Measurements from ENCODE around the gene GRAMD1B.

The GRAMD1B gene

DNA sequence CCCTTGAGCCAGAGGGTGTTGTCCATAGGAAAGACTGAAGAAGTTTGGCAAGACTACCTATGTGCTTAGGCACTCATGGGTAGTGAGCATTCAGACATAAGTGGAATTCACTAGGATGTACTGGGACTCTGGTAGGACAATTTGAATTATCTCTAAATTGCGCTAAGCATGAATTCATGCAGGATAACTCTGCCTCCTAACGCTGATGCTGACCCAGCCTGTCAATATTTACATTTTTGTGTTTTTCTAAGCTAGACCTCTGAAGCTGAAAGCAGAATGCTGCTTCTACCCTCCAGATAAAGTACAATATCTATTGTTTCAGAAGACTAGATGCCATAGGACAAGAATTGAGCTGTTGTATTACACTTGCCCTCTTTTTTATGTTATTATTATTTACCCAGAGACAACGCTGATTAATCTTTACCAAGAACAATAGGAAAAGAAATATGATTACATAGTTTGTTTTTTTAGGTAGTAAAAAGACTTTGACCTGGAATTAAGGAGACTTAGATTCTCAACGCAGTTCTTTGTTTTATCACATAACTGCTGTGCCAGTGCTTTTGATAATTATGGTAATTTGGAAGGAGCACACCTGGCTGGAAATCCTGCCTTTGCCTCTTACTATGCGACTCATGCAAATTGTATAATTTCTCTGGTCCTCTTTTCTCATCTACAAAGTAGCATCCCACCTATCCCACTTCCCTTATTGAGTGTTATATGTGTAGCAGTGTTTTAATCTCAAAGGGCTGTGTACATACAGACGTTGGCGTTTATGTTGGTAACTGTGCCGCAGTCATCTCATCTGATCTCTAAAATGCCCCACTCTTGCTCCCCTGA lies 21.2 kb upstream of the GRAMD1B start:
- DNase-seq (ENCODE audit: low read depth in 2 of 2, low spot score in 1 of 2), result no peak

DNA sequence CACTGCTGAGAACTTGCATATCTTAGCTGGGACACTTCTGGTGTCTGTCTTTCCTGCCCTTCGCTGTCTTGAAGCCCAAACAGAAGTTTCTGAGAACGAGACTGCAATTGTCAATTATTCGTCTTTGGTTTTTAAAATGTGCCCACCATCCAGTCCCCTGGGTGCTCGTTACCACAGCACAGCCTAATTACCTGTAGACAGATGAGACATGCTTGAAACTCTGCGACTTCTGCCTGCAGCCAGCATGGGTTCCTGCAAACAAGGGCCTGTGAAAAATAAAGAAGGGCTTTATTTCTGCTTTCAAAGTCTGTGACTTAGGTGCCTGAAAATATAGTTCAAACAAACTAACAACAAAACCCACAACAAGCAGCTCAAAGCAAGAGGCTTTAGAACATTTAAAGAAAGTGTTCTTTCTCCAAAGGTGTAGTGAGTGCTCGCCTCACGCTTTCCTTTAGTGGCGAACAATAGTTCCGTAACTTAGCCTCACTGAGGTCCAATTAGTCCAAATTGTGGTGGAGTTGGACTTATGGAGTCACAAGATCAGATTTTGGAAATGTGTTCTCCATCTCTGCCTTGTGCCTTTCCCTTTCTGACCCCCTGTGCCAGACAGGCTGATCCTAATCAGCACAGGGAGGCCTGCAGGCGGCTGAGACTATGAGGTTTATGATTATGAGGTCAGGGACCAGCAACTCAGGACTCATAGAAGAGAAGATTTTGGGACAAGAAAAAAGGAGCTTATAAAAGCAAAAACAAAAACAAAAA lies 20.4 kb upstream of the GRAMD1B start:
- DNase-seq (ENCODE audit: low read depth in 2 of 2, low spot score in 1 of 2), result no peak

- DNase-seq (ENCODE audit: low read depth in 2 of 2, low spot score in 1 of 2), result no peak
These were observed 19.9 kb upstream of the GRAMD1B start for GRCh38 chr11:123410218-123410549.

DNA sequence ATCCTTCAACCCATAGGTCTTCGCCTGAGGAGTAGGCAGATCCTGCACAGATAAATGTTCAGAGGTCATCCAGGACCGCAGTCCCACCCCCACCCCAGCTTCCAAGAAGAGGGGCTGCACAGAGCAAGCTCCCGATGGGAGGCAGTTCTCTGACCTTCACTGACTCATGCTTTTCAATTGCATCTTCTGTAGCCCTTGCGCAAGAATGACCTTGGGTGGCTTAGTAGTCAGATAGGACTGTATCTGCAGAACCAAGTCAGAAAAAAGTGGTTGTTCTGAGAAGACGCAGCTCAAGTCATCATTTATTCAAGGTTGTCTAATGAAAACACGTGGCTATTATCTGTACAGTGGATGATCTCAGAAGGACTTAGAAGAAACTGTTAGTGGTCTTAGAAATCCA lies 16.4 kb upstream of the GRAMD1B start:
- DNase-seq (ENCODE audit: low read depth in 2 of 2, low spot score in 1 of 2), result no peak

- DNase-seq (ENCODE audit: low read depth in 2 of 2, low spot score in 1 of 2), result no peak
These were observed 13.5 kb upstream of the GRAMD1B start for GRCh38 chr11:123416566-123416965.

DNA sequence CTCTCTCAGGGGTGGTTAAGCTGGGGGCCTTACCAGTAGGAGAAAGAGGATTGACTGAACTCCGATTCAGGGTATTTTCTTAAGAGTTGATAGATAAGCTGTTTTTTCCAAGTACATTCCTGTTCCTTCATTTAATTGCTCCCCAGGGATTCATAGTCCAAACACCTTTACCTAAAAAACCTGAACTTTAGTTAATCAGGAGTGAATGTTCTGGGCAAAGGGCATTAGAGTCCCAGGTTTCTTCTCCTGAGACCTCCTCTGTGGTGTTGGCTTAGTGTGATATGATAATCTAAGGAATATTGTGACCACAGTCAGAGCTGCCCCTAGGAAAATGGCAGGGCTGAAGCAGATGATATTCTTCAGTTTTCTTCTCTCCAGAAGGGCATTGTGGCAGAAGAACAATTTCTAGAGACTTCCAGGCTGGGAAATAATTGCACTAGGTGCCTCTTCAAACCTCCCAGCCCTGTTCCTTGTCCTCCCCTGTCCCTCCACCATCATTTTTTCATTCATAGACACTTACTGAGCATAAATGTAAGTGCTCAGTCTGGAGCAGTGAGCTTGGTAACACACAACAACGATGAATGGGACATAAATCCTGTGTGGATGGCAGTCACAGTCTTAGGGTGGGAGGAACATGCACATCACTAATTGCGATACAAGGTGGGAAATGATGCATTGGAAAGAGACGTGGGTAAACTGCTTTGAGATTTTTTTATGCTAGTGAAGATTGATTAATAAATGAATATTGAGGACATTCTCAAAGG lies 11.5 kb upstream of the GRAMD1B start:
- DNase-seq (ENCODE audit: low read depth in 2 of 2, low spot score in 1 of 2), result no peak

GRCh38 chr11:123419731-123420452 lies 10.2 kb upstream of the GRAMD1B start:
- DNase-seq (ENCODE audit: low read depth in 2 of 2, low spot score in 1 of 2), result no peak

DNA sequence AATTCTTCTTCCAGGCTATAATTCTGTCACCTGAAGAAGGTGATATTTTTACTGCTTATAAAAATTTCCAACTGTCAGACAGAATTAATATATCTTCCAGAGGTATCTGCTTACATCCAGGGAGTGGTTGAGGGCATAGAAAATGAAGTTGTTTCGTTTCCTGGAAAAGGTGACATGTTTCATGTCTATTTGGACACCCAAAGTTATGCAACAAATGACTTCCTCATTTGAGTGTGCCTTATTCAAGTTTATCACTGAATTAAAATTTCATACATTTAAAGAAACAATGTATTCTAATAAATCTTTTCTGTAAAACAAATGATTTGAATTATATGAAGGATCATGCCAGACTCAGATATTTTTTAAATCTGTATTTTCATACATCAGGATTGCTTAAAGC lies 8.5 kb upstream of the GRAMD1B start:
- DNase-seq (ENCODE audit: low read depth in 2 of 2, low spot score in 1 of 2), result no peak

DNA sequence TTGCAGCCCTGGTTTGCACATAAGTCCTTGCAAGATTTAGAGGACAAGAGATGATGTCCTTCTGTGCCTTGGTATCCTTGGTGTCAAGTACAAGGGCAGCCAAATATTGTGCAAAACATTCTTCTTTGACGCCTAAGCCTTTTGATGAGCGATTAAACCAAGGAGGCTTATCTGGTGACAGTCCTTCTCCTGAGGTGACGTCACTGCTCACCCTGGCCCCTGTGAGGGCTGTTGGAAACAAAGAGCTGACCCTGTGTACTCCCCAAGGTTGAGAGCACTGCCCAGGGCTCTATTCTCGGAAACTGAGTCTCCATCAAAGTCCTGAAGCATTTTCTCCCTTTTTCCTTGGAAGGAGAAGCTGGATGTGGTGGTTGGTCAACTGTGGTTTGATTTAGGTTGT lies 4.7 kb upstream of the GRAMD1B start:
- DNase-seq (ENCODE audit: low read depth in 2 of 2, low spot score in 1 of 2), result no peak

GRCh38 chr11:123426789-123427188 lies 3.3 kb upstream of the GRAMD1B start:
- no peak for DNase-seq (ENCODE audit: low read depth in 2 of 2, low spot score in 1 of 2)

DNA sequence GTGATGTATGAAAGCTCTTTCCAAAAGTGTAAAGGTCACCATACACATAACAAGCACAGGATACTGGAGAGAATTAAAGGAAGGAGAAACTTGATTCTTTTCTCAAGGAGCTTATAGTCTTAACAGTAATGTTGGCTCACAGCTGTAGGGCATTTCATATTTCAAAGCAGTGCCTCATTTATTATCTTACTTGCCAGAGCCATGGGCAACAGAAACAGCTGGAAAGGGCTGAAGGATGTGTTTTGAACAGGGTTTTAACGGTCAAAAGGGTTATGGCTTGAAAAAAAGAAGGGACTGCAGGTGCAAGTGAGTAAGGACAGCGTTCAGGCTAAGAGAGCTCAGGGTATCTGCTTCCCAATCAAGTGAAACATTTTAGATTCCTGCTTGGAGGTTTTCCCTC lies 2.7 kb upstream of the GRAMD1B start:
- DNase-seq (ENCODE audit: low read depth in 2 of 2, low spot score in 1 of 2), result no peak

DNA sequence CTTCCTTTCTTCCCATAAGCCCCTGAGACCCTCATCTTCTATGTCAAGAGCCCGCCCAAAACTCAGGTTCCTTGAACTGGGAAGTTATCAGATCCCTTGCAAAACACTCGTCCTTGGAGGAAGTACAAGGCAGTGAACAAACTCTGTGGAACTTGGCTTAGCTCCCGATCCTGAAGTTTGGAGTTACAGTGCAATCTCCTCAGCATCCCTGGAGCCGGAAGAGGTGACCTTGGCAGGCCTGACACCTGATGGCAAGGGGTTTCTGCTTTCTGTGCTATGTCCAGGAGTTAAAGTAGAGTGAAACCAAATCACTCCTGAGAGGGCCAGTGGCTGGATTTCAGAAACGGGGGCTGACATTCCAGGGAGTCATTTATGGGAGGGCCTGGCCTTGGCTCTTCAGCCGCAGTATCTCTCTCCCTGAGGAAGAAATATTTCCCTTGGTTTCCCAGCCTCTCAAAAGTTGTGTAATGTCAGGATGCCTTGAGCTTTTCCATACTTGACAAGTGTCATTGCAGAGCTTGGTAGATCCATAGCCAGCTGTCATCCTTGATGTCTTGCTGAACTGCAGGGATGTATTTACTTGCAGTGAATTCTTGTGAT lies 1.9 kb upstream of the GRAMD1B start:
- DNase-seq (ENCODE audit: low read depth in 2 of 2, low spot score in 1 of 2), result no peak

DNA sequence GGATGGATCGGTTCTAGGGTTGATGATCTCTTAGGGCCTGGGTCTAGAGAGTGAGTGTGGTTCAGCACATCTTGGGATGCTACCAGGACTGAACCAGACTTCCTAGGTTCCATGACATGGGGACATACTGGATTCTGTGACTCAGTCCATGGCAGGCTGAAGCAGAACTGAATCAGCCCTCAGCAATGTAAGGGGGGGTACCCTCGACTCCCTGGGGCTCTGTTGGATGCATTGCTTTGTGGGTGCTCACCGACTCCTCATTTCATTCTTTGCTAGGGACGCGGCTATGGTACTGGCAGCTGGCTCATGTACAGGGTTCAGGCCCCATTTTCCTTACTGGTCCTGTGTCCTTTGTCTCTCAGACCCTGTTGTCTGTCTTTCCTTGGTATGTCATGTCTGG lies 733 bp upstream of the GRAMD1B start:
- no peak for DNase-seq (ENCODE audit: low read depth in 2 of 2, low spot score in 1 of 2)

- DNase-seq (ENCODE audit: low read depth in 2 of 2, low spot score in 1 of 2), result peak in 1 of 2 donors; percentile 18
These were observed 840 bp downstream of the GRAMD1B start for GRCh38 chr11:123430721-123431497.

GRCh38 chr11:123431619-123432018 lies 1.6 kb downstream of the GRAMD1B start:
- no peak for DNase-seq (ENCODE audit: low read depth in 2 of 2, low spot score in 1 of 2)

DNA sequence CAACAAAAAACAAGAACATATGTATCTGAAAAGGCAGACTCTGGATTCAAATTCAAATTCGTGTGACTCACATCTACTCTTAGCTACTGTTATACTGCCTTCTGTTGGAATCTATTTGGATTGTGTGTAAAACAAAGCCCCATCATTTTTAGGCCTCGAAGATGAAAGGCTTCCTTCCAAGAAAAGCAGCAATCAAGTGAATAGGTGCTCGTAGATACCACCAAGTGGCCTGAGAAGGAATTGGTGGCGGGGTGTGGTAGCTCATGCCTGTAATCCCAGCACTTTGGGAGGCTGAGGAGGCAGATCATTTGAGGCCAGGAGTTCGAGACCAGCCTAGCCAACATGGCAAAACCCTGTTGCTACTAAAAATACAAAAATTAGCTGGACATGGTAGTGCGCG lies 4.2 kb downstream of the GRAMD1B start:
- no peak for DNase-seq (ENCODE audit: low read depth in 2 of 2, low spot score in 1 of 2)

GRCh38 chr11:123434911-123435310 lies 4.8 kb downstream of the GRAMD1B start:
- DNase-seq (ENCODE audit: low read depth in 2 of 2, low spot score in 1 of 2), result no peak

- no peak for DNase-seq (ENCODE audit: low read depth in 2 of 2, low spot score in 1 of 2)
These were observed 7.3 kb downstream of the GRAMD1B start for GRCh38 chr11:123437236-123437979.

DNA sequence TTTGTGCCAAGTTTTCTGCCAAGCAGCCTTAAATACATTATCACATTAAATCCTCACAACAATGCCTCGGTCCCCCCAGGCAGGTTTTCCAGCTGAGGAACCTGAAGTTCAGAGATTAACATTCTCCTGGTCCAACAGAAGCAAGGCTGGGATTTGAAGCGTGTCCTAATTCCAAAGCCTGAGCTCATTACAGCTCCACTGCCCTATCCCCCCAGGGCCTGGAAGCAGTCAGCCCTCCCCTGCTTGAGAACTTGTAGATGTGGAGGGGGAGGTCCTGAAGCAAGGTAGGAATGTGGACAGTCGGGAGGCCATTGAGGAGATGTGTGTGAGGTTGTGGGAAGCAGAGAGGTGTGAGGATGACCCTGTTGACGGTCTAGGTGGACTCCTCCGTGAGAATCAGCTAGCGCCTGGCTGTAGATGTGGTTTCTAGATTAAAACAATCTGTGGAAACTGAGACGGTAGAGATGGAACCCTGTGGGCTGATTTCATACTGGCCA lies 8.1 kb downstream of the GRAMD1B start:
- DNase-seq (ENCODE audit: low read depth in 2 of 2, low spot score in 1 of 2), result no peak
